HEK293 (cell line): ENCODE results near the gene PDE4B.

Experiments
- CTCF ChIA-PET: fragments of 350-600 bp; formaldehyde crosslinking; extraction: SDS; loops from one replicate; lab custom pipeline; 2021; ENCODE audit warnings: antibody characterized with exemption; lab: Yijun Ruan, JAX
- POLR2A ChIA-PET: fragments of 300-600 bp; formaldehyde crosslinking; extraction: SDS; loops from one replicate; lab custom pipeline; 2020; ENCODE audit warnings: antibody characterized with exemption, inconsistent platforms; lab: Yijun Ruan, JAX
- H3K27ac ChIP-seq: fragments of 200-500 bp; sonication (Bioruptor generic); 2 replicates; pipeline ENCODE4 v1.5.1; 2014; ENCODE audit warnings: low read depth, low read length, control low read depth, inconsistent platforms; ENCODE audit errors: extremely low read depth
- H3K36me3 ChIP-seq, 2 experiments: fragments of 200-500 bp in 1 of 2; sonication (Bioruptor generic) in 1 of 2; 1 replicate in 1 of 2; 2 replicates in 1 of 2; pipeline ENCODE4 v1.5.1; 2014 to 2017; ENCODE audit warnings: inconsistent platforms in 2 of 2, low read length in 2 of 2; ENCODE audit not compliant: control insufficient read depth in 2 of 2, insufficient read depth in 1 of 2
- H3K4me1 ChIP-seq: fragments of 200-500 bp; sonication (Bioruptor generic); 2 replicates; pipeline ENCODE4 v1.5.1; 2014; ENCODE audit warnings: mild to moderate bottlenecking, low read length, inconsistent platforms; ENCODE audit not compliant: control insufficient read depth, insufficient read depth
- H3K4me3 ChIP-seq: 2 replicates; pipeline ENCODE4 v1.5.1; 2011; ENCODE audit warnings: low read depth, mild to moderate bottlenecking, control low read depth, low read length, moderate library complexity
- H3K9me3 ChIP-seq: fragments of 200-500 bp; sonication (Bioruptor generic); 2 replicates; pipeline ENCODE4 v1.5.1; 2014; ENCODE audit warnings: low read depth, low read length, inconsistent platforms; ENCODE audit not compliant: control insufficient read depth, insufficient read depth
- GLIS1 ChIP-seq: fragments of 450-650 bp; formaldehyde crosslinking; IDR thresholded peaks from 2 replicates; pipeline ENCODE4 v1.5.1; 2016; ENCODE audit warnings: missing biosample characterization, missing genetic modification characterization
- MEIS1 ChIP-seq: sonication (generic); formaldehyde crosslinking; IDR thresholded peaks from 2 replicates; pipeline ENCODE4 v1.8.1; 2022; ENCODE audit warnings: missing genetic modification reagents, mild to moderate bottlenecking, borderline replicate concordance
- TRIM28 ChIP-seq: IDR thresholded peaks from 2 replicates; pipeline ENCODE4 v1.6.1; 2011; ENCODE audit warnings: low read length, control low read depth, borderline replicate concordance
- ZBTB20 ChIP-seq: fragments of 450-650 bp; formaldehyde crosslinking; IDR thresholded peaks from 2 replicates; pipeline ENCODE4 v1.5.1; 2016; ENCODE audit warnings: missing biosample characterization, missing genetic modification characterization
- ZNF140 ChIP-seq: fragments of 450-650 bp; formaldehyde crosslinking; IDR thresholded peaks from 2 replicates; pipeline ENCODE4 v1.5.1; 2016; ENCODE audit warnings: missing biosample characterization, missing genetic modification characterization
- ZNF2 ChIP-seq: fragments of 450-650 bp; formaldehyde crosslinking; IDR thresholded peaks from 2 replicates; pipeline ENCODE4 v1.5.1; 2016; ENCODE audit warnings: missing biosample characterization, missing genetic modification characterization
- ZNF223 ChIP-seq: fragments of 450-650 bp; formaldehyde crosslinking; IDR thresholded peaks from 2 replicates; pipeline ENCODE4 v1.5.1; 2016; ENCODE audit warnings: missing biosample characterization, missing genetic modification characterization
- ZNF239 ChIP-seq: fragments of 450-650 bp; formaldehyde crosslinking; IDR thresholded peaks from 2 replicates; pipeline ENCODE4 v1.5.1; 2016; ENCODE audit warnings: missing biosample characterization, missing genetic modification characterization
- ZNF350 ChIP-seq: fragments of 450-650 bp; formaldehyde crosslinking; IDR thresholded peaks from 2 replicates; pipeline ENCODE4 v1.5.0; 2017; ENCODE audit warnings: missing biosample characterization, mild to moderate bottlenecking, missing genetic modification characterization
- ZNF394 ChIP-seq: fragments of 450-650 bp; formaldehyde crosslinking; IDR thresholded peaks from 2 replicates; pipeline ENCODE4 v1.5.1; 2016; ENCODE audit warnings: missing biosample characterization, missing genetic modification characterization, mild to moderate bottlenecking, moderate library complexity, borderline replicate concordance
- ZNF629 ChIP-seq: fragments of 450-650 bp; formaldehyde crosslinking; IDR thresholded peaks from 2 replicates; pipeline ENCODE4 v1.5.1; 2017; ENCODE audit warnings: missing biosample characterization, missing genetic modification characterization
- ZNF658 ChIP-seq: fragments of 450-650 bp; formaldehyde crosslinking; IDR thresholded peaks from 2 replicates; pipeline ENCODE4; 2016; ENCODE audit warnings: missing biosample characterization, missing genetic modification characterization
- ZNF792 ChIP-seq: fragments of 450-650 bp; formaldehyde crosslinking; IDR thresholded peaks from 2 replicates; pipeline ENCODE4 v1.5.1; 2016; ENCODE audit warnings: missing biosample characterization, missing genetic modification characterization
- TF ChIP-seq, protein P1 (sequence below): fragments of 450-650 bp; formaldehyde crosslinking; conservative IDR thresholded peaks from 2 replicates; pipeline ENCODE4 v1.5.1; 2016; ENCODE audit warnings: low read depth, missing biosample characterization, missing genetic modification characterization
- TF ChIP-seq, protein P2 (sequence below): fragments of 450-650 bp; IDR thresholded peaks from 2 replicates; pipeline ENCODE4 v1.5.1; 2018; ENCODE audit warnings: missing biosample characterization, missing genetic modification characterization
- TF ChIP-seq, protein P3 (sequence below): fragments of 450-650 bp; formaldehyde crosslinking; IDR thresholded peaks from 2 replicates; pipeline ENCODE4 v1.5.1; 2016; ENCODE audit warnings: missing biosample characterization, missing genetic modification characterization
- TF ChIP-seq, protein P4 (sequence below): fragments of 450-650 bp; formaldehyde crosslinking; IDR thresholded peaks from 2 replicates; pipeline ENCODE4 v1.5.1; 2016; ENCODE audit warnings: missing biosample characterization, missing genetic modification characterization
- TF ChIP-seq, protein P5 (sequence below): fragments of 450-650 bp; formaldehyde crosslinking; IDR thresholded peaks from 2 replicates; pipeline ENCODE4 v1.5.1; 2016; ENCODE audit warnings: missing biosample characterization, missing genetic modification characterization
- TF ChIP-seq, protein P6 (sequence below): fragments of 450-650 bp; formaldehyde crosslinking; IDR thresholded peaks from 2 replicates; pipeline ENCODE4 v1.5.1; 2016; ENCODE audit warnings: missing biosample characterization, missing genetic modification characterization

The PDE4B gene

DNA sequence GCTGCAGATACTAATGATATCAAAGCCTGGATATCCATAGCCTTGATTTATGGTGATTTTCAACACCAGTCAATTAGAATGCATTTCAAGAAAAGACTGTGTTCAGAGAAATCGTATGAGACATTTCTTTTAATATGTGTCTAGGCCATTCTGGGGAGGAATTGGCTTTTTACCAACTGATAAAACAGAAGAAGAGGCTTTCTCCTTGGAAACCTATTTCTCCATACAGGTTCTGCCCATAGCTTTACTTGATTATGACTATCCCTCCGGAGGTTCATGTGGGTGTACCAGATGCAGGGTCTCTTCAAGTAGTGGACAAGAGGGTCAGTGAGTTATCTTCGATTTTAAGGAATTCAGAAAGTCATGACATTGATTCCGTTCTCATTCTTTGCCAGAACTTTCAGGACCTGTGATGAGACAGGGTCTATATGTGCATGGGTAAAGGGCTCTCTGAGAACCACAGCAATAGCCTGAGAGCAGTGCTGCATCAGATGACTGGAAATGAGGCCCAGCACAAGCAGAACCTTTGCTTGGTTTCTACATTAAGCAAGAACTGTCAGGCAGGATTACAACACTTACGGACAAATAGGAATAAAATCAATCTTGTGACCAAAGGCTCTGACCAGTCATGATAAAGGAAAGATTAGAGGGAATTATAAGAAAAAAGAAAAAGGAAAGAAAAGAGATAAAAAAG is 477.6 kb downstream of the PDE4B start:
- POLR2A ChIA-PET = no interaction called here
- H3K27ac ChIP-seq = no peak overlapping the region

DNA sequence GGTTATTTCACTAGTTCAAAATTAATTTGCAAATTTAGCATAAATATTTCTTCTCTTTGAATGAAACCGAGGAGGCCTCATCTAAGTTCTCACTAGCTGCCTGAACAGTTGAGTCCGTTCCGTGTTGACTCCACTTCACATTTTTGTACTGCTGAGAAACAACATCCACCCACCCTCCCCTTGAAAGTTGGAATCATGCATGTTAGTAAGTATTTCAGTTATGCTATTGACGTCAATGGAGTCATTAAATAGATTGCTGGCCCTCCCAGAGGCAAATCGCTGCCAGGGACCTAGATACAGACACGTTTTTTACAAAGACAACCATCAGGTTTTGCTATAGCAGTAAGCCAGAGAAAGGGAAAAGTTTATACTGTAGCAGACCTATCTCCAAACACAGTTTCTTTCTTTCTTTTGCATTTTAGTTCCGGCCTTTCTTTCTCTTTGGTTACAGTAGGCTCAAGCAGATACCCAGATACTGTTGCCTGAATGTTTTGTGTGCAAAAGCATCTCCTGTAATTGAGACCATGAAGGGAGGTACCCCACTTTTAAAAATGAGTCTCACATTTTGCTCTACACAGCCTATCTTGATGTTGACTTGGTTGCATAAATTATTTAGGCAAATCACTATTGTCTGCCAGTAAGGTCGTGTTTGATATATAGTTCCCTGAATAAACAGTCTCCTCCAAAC is 478.7 kb downstream of the PDE4B start:
- Histone ChIP-seq H3K9me3 (no peaks in the 10 kb centered on the region), H3K27ac (peak overlapping the region; percentile 50; the same call in 1 of the 2 replicates), H3K4me3 (no peak overlapping the region), H3K4me1 (peaks cover 8% of the 10 kb centered on the region), H3K36me3 (no peaks in the 10 kb centered on the region)
- ChIA-PET POLR2A (interaction anchor here (1.6 kb wide), 1 partner anchor 61 kb away, joined by 4 read pairs; no protein-coding TSS in a partner anchor), CTCF (interaction anchor here (0.6 to 0.9 kb wide), 3 partner anchors 60 to 128 kb away, joined by 3 to 4 read pairs (median 4); no protein-coding TSS in a partner anchor)
- TF ChIP-seq, protein P1, sequence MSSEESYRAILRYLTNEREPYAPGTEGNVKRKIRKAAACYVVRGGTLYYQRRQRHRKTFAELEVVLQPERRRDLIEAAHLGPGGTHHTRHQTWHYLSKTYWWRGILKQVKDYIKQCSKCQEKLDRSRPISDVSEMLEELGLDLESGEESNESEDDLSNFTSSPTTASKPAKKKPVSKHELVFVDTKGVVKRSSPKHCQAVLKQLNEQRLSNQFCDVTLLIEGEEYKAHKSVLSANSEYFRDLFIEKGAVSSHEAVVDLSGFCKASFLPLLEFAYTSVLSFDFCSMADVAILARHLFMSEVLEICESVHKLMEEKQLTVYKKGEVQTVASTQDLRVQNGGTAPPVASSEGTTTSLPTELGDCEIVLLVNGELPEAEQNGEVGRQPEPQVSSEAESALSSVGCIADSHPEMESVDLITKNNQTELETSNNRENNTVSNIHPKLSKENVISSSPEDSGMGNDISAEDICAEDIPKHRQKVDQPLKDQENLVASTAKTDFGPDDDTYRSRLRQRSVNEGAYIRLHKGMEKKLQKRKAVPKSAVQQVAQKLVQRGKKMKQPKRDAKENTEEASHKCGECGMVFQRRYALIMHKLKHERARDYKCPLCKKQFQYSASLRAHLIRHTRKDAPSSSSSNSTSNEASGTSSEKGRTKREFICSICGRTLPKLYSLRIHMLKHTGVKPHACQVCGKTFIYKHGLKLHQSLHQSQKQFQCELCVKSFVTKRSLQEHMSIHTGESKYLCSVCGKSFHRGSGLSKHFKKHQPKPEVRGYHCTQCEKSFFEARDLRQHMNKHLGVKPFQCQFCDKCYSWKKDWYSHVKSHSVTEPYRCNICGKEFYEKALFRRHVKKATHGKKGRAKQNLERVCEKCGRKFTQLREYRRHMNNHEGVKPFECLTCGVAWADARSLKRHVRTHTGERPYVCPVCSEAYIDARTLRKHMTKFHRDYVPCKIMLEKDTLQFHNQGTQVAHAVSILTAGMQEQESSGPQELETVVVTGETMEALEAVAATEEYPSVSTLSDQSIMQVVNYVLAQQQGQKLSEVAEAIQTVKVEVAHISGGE (tag by site-specific recombination) = no peak
- TF ChIP-seq ZNF223 = no peak
- TF ChIP-seq ZNF350 (tag by site-specific recombination) = no peak
- TF ChIP-seq, protein P2, sequence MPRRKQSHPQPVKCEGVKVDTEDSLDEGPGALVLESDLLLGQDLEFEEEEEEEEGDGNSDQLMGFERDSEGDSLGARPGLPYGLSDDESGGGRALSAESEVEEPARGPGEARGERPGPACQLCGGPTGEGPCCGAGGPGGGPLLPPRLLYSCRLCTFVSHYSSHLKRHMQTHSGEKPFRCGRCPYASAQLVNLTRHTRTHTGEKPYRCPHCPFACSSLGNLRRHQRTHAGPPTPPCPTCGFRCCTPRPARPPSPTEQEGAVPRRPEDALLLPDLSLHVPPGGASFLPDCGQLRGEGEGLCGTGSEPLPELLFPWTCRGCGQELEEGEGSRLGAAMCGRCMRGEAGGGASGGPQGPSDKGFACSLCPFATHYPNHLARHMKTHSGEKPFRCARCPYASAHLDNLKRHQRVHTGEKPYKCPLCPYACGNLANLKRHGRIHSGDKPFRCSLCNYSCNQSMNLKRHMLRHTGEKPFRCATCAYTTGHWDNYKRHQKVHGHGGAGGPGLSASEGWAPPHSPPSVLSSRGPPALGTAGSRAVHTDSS = no peak
- TF ChIP-seq ZBTB20 = 0 out of 2 replicates have a peak, but pooled peaks have one; percentile 18
- TF ChIP-seq GLIS1 = peak; percentile 96
- TF ChIP-seq, protein P3, sequence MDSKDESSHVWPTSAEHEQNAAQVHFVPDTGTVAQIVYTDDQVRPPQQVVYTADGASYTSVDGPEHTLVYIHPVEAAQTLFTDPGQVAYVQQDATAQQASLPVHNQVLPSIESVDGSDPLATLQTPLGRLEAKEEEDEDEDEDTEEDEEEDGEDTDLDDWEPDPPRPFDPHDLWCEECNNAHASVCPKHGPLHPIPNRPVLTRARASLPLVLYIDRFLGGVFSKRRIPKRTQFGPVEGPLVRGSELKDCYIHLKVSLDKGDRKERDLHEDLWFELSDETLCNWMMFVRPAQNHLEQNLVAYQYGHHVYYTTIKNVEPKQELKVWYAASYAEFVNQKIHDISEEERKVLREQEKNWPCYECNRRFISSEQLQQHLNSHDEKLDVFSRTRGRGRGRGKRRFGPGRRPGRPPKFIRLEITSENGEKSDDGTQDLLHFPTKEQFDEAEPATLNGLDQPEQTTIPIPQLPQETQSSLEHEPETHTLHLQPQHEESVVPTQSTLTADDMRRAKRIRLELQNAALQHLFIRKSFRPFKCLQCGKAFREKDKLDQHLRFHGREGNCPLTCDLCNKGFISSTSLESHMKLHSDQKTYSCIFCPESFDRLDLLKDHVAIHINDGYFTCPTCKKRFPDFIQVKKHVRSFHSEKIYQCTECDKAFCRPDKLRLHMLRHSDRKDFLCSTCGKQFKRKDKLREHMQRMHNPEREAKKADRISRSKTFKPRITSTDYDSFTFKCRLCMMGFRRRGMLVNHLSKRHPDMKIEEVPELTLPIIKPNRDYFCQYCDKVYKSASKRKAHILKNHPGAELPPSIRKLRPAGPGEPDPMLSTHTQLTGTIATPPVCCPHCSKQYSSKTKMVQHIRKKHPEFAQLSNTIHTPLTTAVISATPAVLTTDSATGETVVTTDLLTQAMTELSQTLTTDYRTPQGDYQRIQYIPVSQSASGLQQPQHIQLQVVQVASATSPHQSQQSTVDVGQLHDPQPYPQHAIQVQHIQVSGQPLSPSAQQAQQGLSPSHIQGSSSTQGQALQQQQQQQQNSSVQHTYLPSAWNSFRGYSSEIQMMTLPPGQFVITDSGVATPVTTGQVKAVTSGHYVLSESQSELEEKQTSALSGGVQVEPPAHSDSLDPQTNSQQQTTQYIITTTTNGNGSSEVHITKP = peak; percentile 76
- no peak for TF ChIP-seq ZNF140 (tag by site-specific recombination)
- TF ChIP-seq ZNF629 (tag by site-specific recombination) = peak; percentile 98

More for the DNA sequence above, 477.6 kb downstream of the PDE4B start:
- CTCF ChIA-PET = interaction anchor here (0.6 to 0.7 kb wide), 2 partner anchors 61 to 129 kb away, joined by 3 to 4 read pairs; no protein-coding TSS in a partner anchor
- peaks cover 13% of the 10 kb centered on the region for H3K4me1 ChIP-seq
- H3K4me3 ChIP-seq = no peak overlapping the region
- no peaks in the 10 kb centered on the region for H3K9me3 ChIP-seq
- TF ChIP-seq ZNF658 (tag by site-specific recombination) (no peak), ZNF394 (tag by site-specific recombination) (no peak), MEIS1 (no peak), TRIM28 (no peak), ZNF239 (tag by site-specific recombination) (no peak), ZNF2 (tag by site-specific recombination) (no peak), ZNF792 (no peak)
- TF ChIP-seq, protein P4, sequence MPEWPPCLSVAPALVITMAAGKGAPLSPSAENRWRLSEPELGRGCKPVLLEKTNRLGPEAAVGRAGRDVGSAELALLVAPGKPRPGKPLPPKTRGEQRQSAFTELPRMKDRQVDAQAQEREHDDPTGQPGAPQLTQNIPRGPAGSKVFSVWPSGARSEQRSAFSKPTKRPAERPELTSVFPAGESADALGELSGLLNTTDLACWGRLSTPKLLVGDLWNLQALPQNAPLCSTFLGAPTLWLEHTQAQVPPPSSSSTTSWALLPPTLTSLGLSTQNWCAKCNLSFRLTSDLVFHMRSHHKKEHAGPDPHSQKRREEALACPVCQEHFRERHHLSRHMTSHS (tag by site-specific recombination) = no peak
- TF ChIP-seq, protein P5, sequence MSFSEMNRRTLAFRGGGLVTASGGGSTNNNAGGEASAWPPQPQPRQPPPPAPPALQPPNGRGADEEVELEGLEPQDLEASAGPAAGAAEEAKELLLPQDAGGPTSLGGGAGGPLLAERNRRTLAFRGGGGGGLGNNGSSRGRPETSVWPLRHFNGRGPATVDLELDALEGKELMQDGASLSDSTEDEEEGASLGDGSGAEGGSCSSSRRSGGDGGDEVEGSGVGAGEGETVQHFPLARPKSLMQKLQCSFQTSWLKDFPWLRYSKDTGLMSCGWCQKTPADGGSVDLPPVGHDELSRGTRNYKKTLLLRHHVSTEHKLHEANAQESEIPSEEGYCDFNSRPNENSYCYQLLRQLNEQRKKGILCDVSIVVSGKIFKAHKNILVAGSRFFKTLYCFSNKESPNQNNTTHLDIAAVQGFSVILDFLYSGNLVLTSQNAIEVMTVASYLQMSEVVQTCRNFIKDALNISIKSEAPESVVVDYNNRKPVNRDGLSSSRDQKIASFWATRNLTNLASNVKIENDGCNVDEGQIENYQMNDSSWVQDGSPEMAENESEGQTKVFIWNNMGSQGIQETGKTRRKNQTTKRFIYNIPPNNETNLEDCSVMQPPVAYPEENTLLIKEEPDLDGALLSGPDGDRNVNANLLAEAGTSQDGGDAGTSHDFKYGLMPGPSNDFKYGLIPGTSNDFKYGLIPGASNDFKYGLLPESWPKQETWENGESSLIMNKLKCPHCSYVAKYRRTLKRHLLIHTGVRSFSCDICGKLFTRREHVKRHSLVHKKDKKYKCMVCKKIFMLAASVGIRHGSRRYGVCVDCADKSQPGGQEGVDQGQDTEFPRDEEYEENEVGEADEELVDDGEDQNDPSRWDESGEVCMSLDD (tag by site-specific recombination) = no peak
- TF ChIP-seq, protein P6, sequence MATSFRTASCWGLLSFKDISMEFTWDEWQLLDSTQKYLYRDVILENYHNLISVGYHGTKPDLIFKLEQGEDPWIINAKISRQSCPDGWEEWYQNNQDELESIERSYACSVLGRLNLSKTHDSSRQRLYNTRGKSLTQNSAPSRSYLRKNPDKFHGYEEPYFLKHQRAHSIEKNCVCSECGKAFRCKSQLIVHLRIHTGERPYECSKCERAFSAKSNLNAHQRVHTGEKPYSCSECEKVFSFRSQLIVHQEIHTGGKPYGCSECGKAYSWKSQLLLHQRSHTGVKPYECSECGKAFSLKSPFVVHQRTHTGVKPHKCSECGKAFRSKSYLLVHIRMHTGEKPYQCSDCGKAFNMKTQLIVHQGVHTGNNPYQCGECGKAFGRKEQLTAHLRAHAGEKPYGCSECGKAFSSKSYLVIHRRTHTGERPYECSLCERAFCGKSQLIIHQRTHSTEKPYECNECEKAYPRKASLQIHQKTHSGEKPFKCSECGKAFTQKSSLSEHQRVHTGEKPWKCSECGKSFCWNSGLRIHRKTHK = no peak
- TF ChIP-seq, all 188 proteins: peak for 0
- no peaks in the 10 kb centered on the region for H3K36me3 ChIP-seq
